Esophagus squamous epithelium (tissue), 5 donors: ENCODE data around the gene FTSJ3. TPM values are rescaled to one million over a fixed set of nuclear protein-coding genes. Genes with fewer than 3 reads are reported as not detected.

ENCODE experiments used
- DNase-seq: peaks from one replicate; lab custom pipeline; 2025; lab: John Stamatoyannopoulos, UW
- H3K27ac ChIP-seq, 4 donors: fragments of 200-600 bp; sonication (generic); one replicate each; pipeline ENCODE4 v1.5.1; 2016 to 2019; ENCODE audit warnings: mild to moderate bottlenecking in 1 of 4
- H3K27me3 ChIP-seq, 4 donors: fragments of 200-600 bp; sonication (generic); 1 replicate in 3 of 4; 2 replicates in 1 of 4; pipeline versions ENCODE4 v1.5.1 to v1.6.0; 2017 to 2021; ENCODE audit warnings: antibody characterized with exemption in 1 of 4
- H3K36me3 ChIP-seq, 3 donors: fragments of 200-600 bp; sonication (generic); one replicate each; pipeline ENCODE4 v1.5.1; 2016 to 2019
- H3K4me1 ChIP-seq, 3 donors: fragments of 200-600 bp; sonication (generic); one replicate each; pipeline ENCODE4 v1.5.1; 2017 to 2019
- H3K4me3 ChIP-seq, 4 donors: fragments of 200-600 bp; sonication (generic); 1 replicate in 3 of 4; 2 replicates in 1 of 4; pipeline ENCODE4 v1.5.1; 2016 to 2019; ENCODE audit warnings: mild to moderate bottlenecking in 2 of 4, moderate library complexity in 1 of 4
- H3K9me3 ChIP-seq, 3 donors: fragments of 200-600 bp; sonication (generic); one replicate each; pipeline ENCODE4 v1.5.1; 2016 to 2019
- POLR2A ChIP-seq, 4 donors: fragments of 450-650 bp; IDR thresholded peaks; one replicate each; pipeline ENCODE4 v1.6.1; 2017; ENCODE audit warnings: antibody characterized with exemption in 4 of 4, mild to moderate bottlenecking in 4 of 4, moderate library complexity in 3 of 4
- WGBS, 2 donors: methylation state at CpG; one replicate each; pipeline ENCODE4 v1.1.5; 2018; 5-methylcytosine and 5-hydroxymethylcytosine counted together
- intact Hi-C: fragments of 100-400 bp; cut with DNase I; formaldehyde crosslinking; loops from one replicate; pipeline ENCODE4 v1.15.0; 2022
- total RNA-seq, 4 donors: library from RNA; depleted of rRNA; stranded (reverse); fragments of >200 nt; gene quantifications; one replicate each; pipeline ENCODE4 v1.1.0, GENCODE V29; 2016
- TF ChIP-seq, protein P1 (sequence below), 6 experiments: fragments of 450-650 bp in 4 of 6; fragments of 200-600 bp in 2 of 6; sonication (generic) in 2 of 6; IDR thresholded peaks; one replicate each; pipeline ENCODE4 v1.5.1; 2016 to 2019; ENCODE audit warnings: antibody characterized with exemption in 6 of 6, mild to moderate bottlenecking in 4 of 6, moderate library complexity in 4 of 6
- donor health status: DM: yes; HTN: yes; CAD: no.

Gene FTSJ3
- total RNA-seq, 4 donors from 2014 or later, result 19.8 to 52.3 (median 29.0) TPM

DNA sequence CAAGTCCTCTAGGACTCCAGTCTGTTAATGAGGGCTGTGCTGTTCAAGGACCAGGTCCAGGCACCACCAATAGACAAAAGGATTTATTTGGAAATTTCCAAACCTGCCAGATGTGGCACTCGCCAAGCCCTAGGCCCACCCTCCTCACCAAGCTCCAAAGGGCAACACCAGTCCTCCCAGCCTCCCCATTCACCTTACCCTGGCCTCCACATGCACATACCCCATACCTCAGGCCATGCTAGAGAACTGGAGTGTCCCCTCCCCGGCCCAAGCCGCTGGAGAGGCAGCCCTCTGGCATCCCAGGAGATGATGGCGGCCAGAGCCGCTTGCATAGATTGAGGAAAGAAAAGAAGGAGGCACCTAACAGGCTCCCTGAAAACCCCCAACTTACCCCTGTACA is 4.6 kb upstream of the FTSJ3 start:
- H3K4me3 ChIP-seq, result no peak overlapping the region
- 67 to 69% methylated on average over 1 to 4 of the region's 5 CpGs for WGBS, 2 donors
- no peak for DNase-seq
- peaks cover 17 to 71% (median 28%) of the 10 kb centered on the region in 3 donors for H3K4me1 ChIP-seq
- intact Hi-C loops, result no loop called here
- no peaks in the 10 kb centered on the region for H3K27me3 ChIP-seq
- H3K36me3 ChIP-seq, result peaks cover 41 to 83% (median 69%) of the 10 kb centered on the region in 3 donors
- no peaks in the 10 kb centered on the region for H3K9me3 ChIP-seq
- no peak for TF ChIP-seq POLR2A (IDR thresholded peaks at IDR 0.05)
- TF ChIP-seq, protein P1, sequence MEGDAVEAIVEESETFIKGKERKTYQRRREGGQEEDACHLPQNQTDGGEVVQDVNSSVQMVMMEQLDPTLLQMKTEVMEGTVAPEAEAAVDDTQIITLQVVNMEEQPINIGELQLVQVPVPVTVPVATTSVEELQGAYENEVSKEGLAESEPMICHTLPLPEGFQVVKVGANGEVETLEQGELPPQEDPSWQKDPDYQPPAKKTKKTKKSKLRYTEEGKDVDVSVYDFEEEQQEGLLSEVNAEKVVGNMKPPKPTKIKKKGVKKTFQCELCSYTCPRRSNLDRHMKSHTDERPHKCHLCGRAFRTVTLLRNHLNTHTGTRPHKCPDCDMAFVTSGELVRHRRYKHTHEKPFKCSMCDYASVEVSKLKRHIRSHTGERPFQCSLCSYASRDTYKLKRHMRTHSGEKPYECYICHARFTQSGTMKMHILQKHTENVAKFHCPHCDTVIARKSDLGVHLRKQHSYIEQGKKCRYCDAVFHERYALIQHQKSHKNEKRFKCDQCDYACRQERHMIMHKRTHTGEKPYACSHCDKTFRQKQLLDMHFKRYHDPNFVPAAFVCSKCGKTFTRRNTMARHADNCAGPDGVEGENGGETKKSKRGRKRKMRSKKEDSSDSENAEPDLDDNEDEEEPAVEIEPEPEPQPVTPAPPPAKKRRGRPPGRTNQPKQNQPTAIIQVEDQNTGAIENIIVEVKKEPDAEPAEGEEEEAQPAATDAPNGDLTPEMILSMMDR (IDR thresholded peaks at IDR 0.05), result no peak
- no peak overlapping the region for H3K27ac ChIP-seq

DNA sequence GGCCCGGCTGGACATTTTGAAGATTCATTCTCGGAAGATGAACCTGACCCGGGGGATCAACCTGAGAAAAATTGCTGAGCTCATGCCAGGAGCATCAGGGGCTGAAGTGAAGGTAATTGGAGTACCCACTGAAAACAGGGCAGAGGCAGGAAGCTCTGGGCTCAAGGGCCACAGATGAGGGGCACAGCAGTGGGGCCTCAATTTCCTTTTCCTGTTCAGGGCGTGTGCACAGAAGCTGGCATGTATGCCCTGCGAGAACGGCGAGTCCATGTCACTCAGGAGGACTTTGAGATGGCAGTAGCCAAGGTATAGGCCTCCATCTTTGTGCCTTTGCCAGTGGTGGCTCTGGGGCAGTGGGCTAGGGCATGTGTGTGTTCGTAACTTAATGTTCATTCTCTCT is 4.0 kb upstream of the FTSJ3 start:
- Histone ChIP-seq H3K27ac (no peak overlapping the region), H3K9me3 (no peaks in the 10 kb centered on the region), H3K36me3 (peaks cover 41 to 78% (median 65%) of the 10 kb centered on the region in 3 donors), H3K4me1 (peaks cover 17 to 67% (median 28%) of the 10 kb centered on the region in 3 donors), H3K27me3 (no peaks in the 10 kb centered on the region), H3K4me3 (no peak overlapping the region)
- no peak for DNase-seq
- intact Hi-C loops, result no loop called here
- 45 to 87% methylated on average over 3 to 8 of the region's 8 CpGs for WGBS, 2 donors
- TF ChIP-seq, protein P1 (IDR thresholded peaks at IDR 0.05), result no peak

DNA sequence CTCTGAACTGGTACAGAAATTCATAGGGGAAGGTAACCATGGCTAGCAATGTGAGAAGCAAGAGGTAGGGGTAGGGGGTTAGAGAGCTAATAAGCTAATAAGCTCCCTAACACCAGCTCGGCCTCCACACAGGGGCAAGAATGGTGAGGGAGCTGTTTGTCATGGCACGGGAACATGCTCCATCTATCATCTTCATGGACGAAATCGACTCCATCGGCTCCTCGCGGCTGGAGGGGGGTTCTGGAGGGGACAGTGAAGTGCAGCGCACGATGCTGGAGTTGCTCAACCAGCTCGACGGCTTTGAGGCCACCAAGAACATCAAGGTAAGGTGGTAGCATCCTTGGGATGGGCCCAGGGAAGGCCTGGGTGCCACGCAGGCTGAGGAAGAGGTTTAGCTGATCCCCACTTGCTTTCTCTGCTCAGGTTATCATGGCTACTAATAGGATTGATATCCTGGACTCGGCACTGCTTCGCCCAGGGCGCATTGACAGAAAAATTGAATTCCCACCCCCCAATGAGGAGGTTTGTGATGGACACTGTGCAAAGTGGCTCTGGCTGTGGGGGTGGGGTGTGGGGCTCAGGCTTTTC is 3.5 kb upstream of the FTSJ3 start:
- H3K4me1 ChIP-seq, result peaks cover 20 to 69% (median 33%) of the 10 kb centered on the region in 3 donors
- WGBS, 2 donors, result 72 to 75% methylated on average over 8 to 11 of the region's 15 CpGs
- no peak overlapping the region for H3K27ac ChIP-seq
- intact Hi-C loops, result no loop called here
- no peaks in the 10 kb centered on the region for H3K27me3 ChIP-seq
- H3K36me3 ChIP-seq, result peaks cover 41 to 73% (median 63%) of the 10 kb centered on the region in 3 donors
- H3K9me3 ChIP-seq, result no peaks in the 10 kb centered on the region
- no peak for DNase-seq
- no peak overlapping the region for H3K4me3 ChIP-seq
- TF ChIP-seq, protein P1 (IDR thresholded peaks at IDR 0.05), result no peak
- no peak for TF ChIP-seq POLR2A (IDR thresholded peaks at IDR 0.05)

DNA sequence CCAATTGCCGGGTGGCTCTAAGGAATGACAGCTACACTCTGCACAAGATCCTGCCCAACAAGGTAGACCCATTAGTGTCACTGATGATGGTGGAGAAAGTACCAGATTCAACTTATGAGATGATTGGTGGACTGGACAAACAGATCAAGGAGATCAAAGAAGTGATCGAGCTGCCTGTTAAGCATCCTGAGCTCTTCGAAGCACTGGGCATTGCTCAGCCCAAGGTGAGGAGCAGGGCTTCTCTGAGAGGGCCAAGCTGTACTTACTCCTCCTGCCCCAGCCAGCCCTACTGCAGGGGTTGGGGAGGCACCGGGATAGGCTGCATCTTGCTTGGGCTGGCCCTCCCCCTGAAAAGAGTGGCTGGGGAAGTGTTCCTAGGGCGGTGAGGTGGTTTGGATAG is 2.8 kb upstream of the FTSJ3 start:
- intact Hi-C loops, result no loop called here
- peaks cover 43 to 73% (median 59%) of the 10 kb centered on the region in 3 donors for H3K36me3 ChIP-seq
- 73 to 74% methylated on average over 2 to 5 of the region's 5 CpGs for WGBS, 2 donors
- H3K4me3 ChIP-seq, result no peak overlapping the region
- H3K4me1 ChIP-seq, result peaks cover 24 to 69% (median 32%) of the 10 kb centered on the region in 3 donors
- no peaks in the 10 kb centered on the region for H3K27me3 ChIP-seq
- no peaks in the 10 kb centered on the region for H3K9me3 ChIP-seq
- no peak for DNase-seq
- no peak for TF ChIP-seq POLR2A (IDR thresholded peaks at IDR 0.05)
- TF ChIP-seq, protein P1 (IDR thresholded peaks at IDR 0.05), result no peak
- peak overlapping the region in 1 of 4 donors; percentile 26 for H3K27ac ChIP-seq

DNA sequence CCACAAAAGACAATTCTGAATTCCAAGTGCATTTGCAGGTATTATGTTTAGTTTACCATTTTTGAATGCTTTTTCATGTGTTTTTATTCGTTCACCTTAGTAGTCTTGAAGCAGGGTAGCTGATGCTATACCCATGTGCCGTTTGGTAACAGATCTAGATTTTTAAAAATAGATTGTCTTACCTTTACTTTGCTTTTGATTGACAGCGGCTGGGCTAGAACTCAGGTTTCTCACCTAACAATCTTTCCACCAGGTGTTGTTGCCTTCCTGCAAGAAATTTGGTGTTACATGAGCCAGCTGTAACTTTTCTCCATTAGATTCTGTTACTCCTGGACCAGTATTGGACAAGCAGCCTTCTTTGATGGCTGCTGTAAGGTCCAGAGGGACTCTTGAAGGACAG is 1.5 kb upstream of the FTSJ3 start:
- Histone ChIP-seq H3K9me3 (no peaks in the 10 kb centered on the region), H3K27me3 (no peaks in the 10 kb centered on the region), H3K4me1 (peaks cover 19 to 62% (median 23%) of the 10 kb centered on the region in 3 donors), H3K27ac (peak overlapping the region in 1 of 4 donors; percentile 91), H3K4me3 (peak overlapping the region in 1 of 4 donors; percentile 84), H3K36me3 (peaks cover 48 to 73% (median 60%) of the 10 kb centered on the region in 3 donors)
- 83 to 87% methylated on average over 3 of the region's 3 CpGs for WGBS, 2 donors
- intact Hi-C loops, result no loop called here
- DNase-seq, result no peak
- TF ChIP-seq, protein P1 (IDR thresholded peaks at IDR 0.05), result no peak
- no peak for TF ChIP-seq POLR2A (IDR thresholded peaks at IDR 0.05)
